Smooth muscle cell (in vitro differentiated cells): ENCODE data around the gene TPCN1. TPM values are rescaled to one million over a fixed set of nuclear protein-coding genes. Genes with fewer than 3 reads are reported as not detected.

Experiments
- DNase-seq: peaks from one replicate; lab custom pipeline; 2025; ENCODE audit not compliant: unreplicated experiment; lab: John Stamatoyannopoulos, UW
- H2AFZ ChIP-seq: fragments of 200-600 bp; sonication (generic); 2 replicates; pipeline ENCODE4 v1.6.0; 2016; ENCODE audit warnings: antibody characterized with exemption, low read depth, mild to moderate bottlenecking
- H3F3A ChIP-seq: fragments of 200-600 bp; sonication (generic); 2 replicates; pipeline ENCODE4 v1.6.0; 2017; ENCODE audit warnings: antibody characterized with exemption, low read depth
- H3K27ac ChIP-seq: fragments of 200-600 bp; sonication (generic); 2 replicates; pipeline ENCODE4 v1.5.1; 2016; ENCODE audit warnings: low read depth, mild to moderate bottlenecking
- H3K27me3 ChIP-seq: fragments of 200-600 bp; sonication (generic); 2 replicates; pipeline ENCODE4 v1.6.1; 2016; ENCODE audit warnings: low read depth, mild to moderate bottlenecking
- H3K36me3 ChIP-seq: fragments of 200-600 bp; sonication (generic); 2 replicates; pipeline ENCODE4 v1.5.1; 2016; ENCODE audit warnings: low read depth
- H3K4me1 ChIP-seq: fragments of 200-600 bp; sonication (generic); 2 replicates; pipeline ENCODE4 v1.5.1; 2016; ENCODE audit warnings: low read depth
- H3K4me2 ChIP-seq: fragments of 200-600 bp; sonication (generic); 2 replicates; pipeline ENCODE4 v1.6.0; 2016; ENCODE audit warnings: mild to moderate bottlenecking
- H3K4me3 ChIP-seq: fragments of 200-600 bp; sonication (generic); 2 replicates; pipeline ENCODE4 v1.5.1; 2016; ENCODE audit warnings: mild to moderate bottlenecking
- H3K79me2 ChIP-seq: fragments of 200-600 bp; sonication (generic); 2 replicates; pipeline ENCODE4 v1.6.0; 2016; ENCODE audit warnings: low read depth, mild to moderate bottlenecking
- H3K9ac ChIP-seq: fragments of 200-600 bp; sonication (generic); 2 replicates; pipeline ENCODE4 v1.6.0; 2016; ENCODE audit warnings: low read depth
- H3K9me3 ChIP-seq: fragments of 200-600 bp; sonication (generic); replicated peaks from 2 replicates; pipeline ENCODE4 v1.5.1; 2016; ENCODE audit warnings: low read depth
- H4K20me1 ChIP-seq: fragments of 200-600 bp; sonication (generic); 2 replicates; pipeline ENCODE4 v1.6.0; 2016; ENCODE audit warnings: low read depth
- WGBS: methylation state at CpG from one replicate; pipeline ENCODE4 v1.1.7; 2016; ENCODE audit warnings: low lambda C conversion rate; 5-methylcytosine and 5-hydroxymethylcytosine counted together
- polyA plus RNA-seq: library from polyadenylated mRNA; unstranded; fragments of >200 nt; fragmentation: Nextera tagmentation; extraction: Ambion mirVana; gene quantifications from 2 replicates; pipeline ENCODE4 v1.2.1, GENCODE V29; 2016
- total RNA-seq: library from RNA; depleted of rRNA; stranded (reverse); fragments of >200 nt; gene quantifications from 2 replicates; pipeline ENCODE4 v1.2.3, GENCODE V29; 2014
- TF ChIP-seq, protein P1 (sequence below): fragments of 200-600 bp; sonication (generic); IDR thresholded peaks from 2 replicates; pipeline ENCODE4 v1.5.1; 2017; ENCODE audit warnings: borderline replicate concordance, mild to moderate bottlenecking, antibody characterized with exemption; ENCODE audit not compliant: insufficient read depth, poor library complexity, severe bottlenecking

TPCN1 gene
- total and polyA plus RNA-seq, 2 experiments from 2014 or later, result 12.9 to 29.2 TPM

DNA sequence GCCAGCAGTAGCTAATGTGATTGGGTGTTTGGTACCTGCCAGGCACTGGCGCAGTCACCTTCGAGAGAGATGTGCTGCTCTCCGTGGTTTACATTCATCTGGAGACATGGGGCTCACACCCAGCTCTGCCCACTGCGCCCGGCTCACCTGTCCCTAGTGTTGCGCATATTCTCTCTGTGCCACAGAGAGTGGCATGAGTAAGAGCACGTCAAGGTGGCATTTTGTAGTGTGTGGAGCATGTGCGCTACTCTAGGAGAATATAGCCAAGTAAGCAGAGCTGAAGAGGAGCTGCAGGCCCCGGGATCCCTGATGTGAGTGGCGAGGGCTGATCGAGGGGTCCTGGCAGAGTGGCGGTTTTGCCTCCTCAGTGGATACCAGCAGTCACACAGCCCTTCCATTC, 46.9 kb downstream of the TPCN1 start:
- Histone ChIP-seq H3K9ac (no peak overlapping the region), H3K9me3 (no peaks in the 10 kb centered on the region), H3K27ac (no peak overlapping the region), H3K4me2 (no peak overlapping the region), H3K27me3 (no peaks in the 10 kb centered on the region), H3K4me1 (no peaks in the 10 kb centered on the region), H3K4me3 (no peak overlapping the region), H3K36me3 (no peaks in the 10 kb centered on the region), H3K79me2 (no peaks in the 10 kb centered on the region), H2AFZ (no peak overlapping the region), H3F3A (peaks cover 20% of the 10 kb centered on the region), H4K20me1 (no peaks in the 10 kb centered on the region)
- WGBS, result 97% methylated on average over 12 of the region's 12 CpGs
- TF ChIP-seq, protein P1, sequence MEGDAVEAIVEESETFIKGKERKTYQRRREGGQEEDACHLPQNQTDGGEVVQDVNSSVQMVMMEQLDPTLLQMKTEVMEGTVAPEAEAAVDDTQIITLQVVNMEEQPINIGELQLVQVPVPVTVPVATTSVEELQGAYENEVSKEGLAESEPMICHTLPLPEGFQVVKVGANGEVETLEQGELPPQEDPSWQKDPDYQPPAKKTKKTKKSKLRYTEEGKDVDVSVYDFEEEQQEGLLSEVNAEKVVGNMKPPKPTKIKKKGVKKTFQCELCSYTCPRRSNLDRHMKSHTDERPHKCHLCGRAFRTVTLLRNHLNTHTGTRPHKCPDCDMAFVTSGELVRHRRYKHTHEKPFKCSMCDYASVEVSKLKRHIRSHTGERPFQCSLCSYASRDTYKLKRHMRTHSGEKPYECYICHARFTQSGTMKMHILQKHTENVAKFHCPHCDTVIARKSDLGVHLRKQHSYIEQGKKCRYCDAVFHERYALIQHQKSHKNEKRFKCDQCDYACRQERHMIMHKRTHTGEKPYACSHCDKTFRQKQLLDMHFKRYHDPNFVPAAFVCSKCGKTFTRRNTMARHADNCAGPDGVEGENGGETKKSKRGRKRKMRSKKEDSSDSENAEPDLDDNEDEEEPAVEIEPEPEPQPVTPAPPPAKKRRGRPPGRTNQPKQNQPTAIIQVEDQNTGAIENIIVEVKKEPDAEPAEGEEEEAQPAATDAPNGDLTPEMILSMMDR, result no peak
- DNase-seq, result no peak

DNA sequence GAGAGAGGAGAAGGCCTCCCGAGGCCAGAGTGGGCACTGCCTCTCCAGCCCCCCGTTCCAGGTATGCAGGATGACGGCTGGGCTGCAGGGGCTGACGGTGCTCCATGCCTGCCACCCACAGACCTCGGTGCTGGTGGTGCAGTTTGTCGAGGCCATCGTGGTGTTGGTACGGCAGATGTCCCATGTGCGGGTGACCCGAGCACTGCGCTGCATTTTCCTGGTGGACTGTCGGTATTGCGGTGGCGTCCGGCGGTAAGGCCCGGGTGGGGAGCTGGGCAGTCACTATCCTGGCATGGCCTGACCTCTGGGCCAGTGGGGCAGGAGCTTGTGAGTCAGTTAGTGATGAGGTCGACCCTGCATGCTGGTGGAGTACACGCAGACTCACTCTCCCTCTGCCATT, 47.4 kb downstream of the TPCN1 start:
- Histone ChIP-seq H4K20me1 (no peaks in the 10 kb centered on the region), H3K4me3 (no peak overlapping the region), H3K27ac (no peak overlapping the region), H3K9ac (no peak overlapping the region), H3F3A (peaks cover 20% of the 10 kb centered on the region), H3K27me3 (no peaks in the 10 kb centered on the region), H3K9me3 (no peaks in the 10 kb centered on the region), H3K4me1 (no peaks in the 10 kb centered on the region), H3K36me3 (no peaks in the 10 kb centered on the region), H2AFZ (no peak overlapping the region), H3K4me2 (no peak overlapping the region), H3K79me2 (no peaks in the 10 kb centered on the region)
- 94% methylated on average over 19 of the region's 19 CpGs for WGBS
- no peak for DNase-seq
- TF ChIP-seq, protein P1, result no peak

GRCh38 chr12:113269257-113269943, 48.1 kb downstream of the TPCN1 start:
- Histone ChIP-seq H3K4me2 (no peak overlapping the region), H3K9ac (no peak overlapping the region), H3K9me3 (no peaks in the 10 kb centered on the region), H4K20me1 (no peaks in the 10 kb centered on the region), H3K4me1 (no peaks in the 10 kb centered on the region), H3K36me3 (no peaks in the 10 kb centered on the region), H3K27me3 (no peaks in the 10 kb centered on the region), H3K27ac (no peak overlapping the region), H3K4me3 (no peak overlapping the region), H3F3A (peaks cover 20% of the 10 kb centered on the region), H3K79me2 (no peaks in the 10 kb centered on the region), H2AFZ (no peak overlapping the region)
- 98% methylated on average over 12 of the region's 12 CpGs for WGBS
- TF ChIP-seq, protein P1, result no peak
- DNase-seq, result no peak

GRCh38 chr12:113270709-113271009, 49.4 kb downstream of the TPCN1 start:
- TF ChIP-seq, protein P1, result no peak
- H3K27ac ChIP-seq, result peak overlapping the region; percentile 84
- H3K9ac ChIP-seq, result no peak overlapping the region
- no peak overlapping the region for H2AFZ ChIP-seq
- DNase-seq, result no peak
- H3K4me3 ChIP-seq, result no peak overlapping the region
- H3K79me2 ChIP-seq, result no peaks in the 10 kb centered on the region
- H3K4me2 ChIP-seq, result no peak overlapping the region
- H3K27me3 ChIP-seq, result no peaks in the 10 kb centered on the region
- no peaks in the 10 kb centered on the region for H3K36me3 ChIP-seq
- H3K9me3 ChIP-seq, result no peaks in the 10 kb centered on the region
- H4K20me1 ChIP-seq, result no peaks in the 10 kb centered on the region
- H3K4me1 ChIP-seq, result no peaks in the 10 kb centered on the region
- WGBS, result 91% methylated on average over 11 of the region's 11 CpGs
- H3F3A ChIP-seq, result peaks cover 20% of the 10 kb centered on the region
